Islet precursor cell (in vitro differentiated cells): ENCODE measurements around the gene HS2ST1.

Experiments
- DNase-seq: peaks from one replicate; pipeline ENCODE4 v3.0.0-alpha.2; 2018

HS2ST1 gene

GRCh38 chr1:87117761-87118368, 203.4 kb downstream of the HS2ST1 start:
- DNase-seq, result no peak

GRCh38 chr1:87119541-87120140, 205.2 kb downstream of the HS2ST1 start:
- no peak for DNase-seq

GRCh38 chr1:87120779-87121178, 206.3 kb downstream of the HS2ST1 start:
- no peak for DNase-seq

GRCh38 chr1:87121711-87122163, 207.3 kb downstream of the HS2ST1 start:
- DNase-seq, result no peak

- no peak for DNase-seq
Observed at GRCh38 chr1:87122243-87122642, 207.8 kb downstream of the HS2ST1 start.

- DNase-seq, result no peak
Observed at GRCh38 chr1:87123610-87124009, 209.2 kb downstream of the HS2ST1 start.

GRCh38 chr1:87126886-87127505, 212.6 kb downstream of the HS2ST1 start:
- DNase-seq, result no peak

GRCh38 chr1:87127581-87127980, 213.1 kb downstream of the HS2ST1 start:
- DNase-seq, result no peak

GRCh38 chr1:87129038-87129437, 214.6 kb downstream of the HS2ST1 start:
- peak; percentile 35 for DNase-seq

GRCh38 chr1:87129606-87130005, 215.2 kb downstream of the HS2ST1 start:
- DNase-seq, result peak; percentile 28

- peak; percentile 22 for DNase-seq
Observed at GRCh38 chr1:87130438-87130837, 216.0 kb downstream of the HS2ST1 start.

GRCh38 chr1:87131809-87132283, 217.4 kb downstream of the HS2ST1 start:
- DNase-seq, result peak; percentile 87

- DNase-seq, result no peak
Observed at GRCh38 chr1:87132284-87132870, 217.9 kb downstream of the HS2ST1 start.

GRCh38 chr1:87134061-87134460, 219.6 kb downstream of the HS2ST1 start:
- DNase-seq, result peak; percentile 56

GRCh38 chr1:87134625-87135328, 220.3 kb downstream of the HS2ST1 start:
- DNase-seq, result no peak

- DNase-seq, result no peak
Observed at GRCh38 chr1:87135329-87135712, 220.9 kb downstream of the HS2ST1 start.

- DNase-seq, result no peak
Observed at GRCh38 chr1:87136607-87137341, 222.3 kb downstream of the HS2ST1 start.

- no peak for DNase-seq
Observed at GRCh38 chr1:87137342-87137739, 222.9 kb downstream of the HS2ST1 start.

- DNase-seq, result peak; percentile 63
Observed at GRCh38 chr1:87140831-87141540, 226.6 kb downstream of the HS2ST1 start.

- DNase-seq, result no peak
Observed at GRCh38 chr1:87141556-87141955, 227.1 kb downstream of the HS2ST1 start.

GRCh38 chr1:87143413-87144135, 229.1 kb downstream of the HS2ST1 start:
- DNase-seq, result no peak
